ENCODE measurements around the gene NID2. TPM values are rescaled to one million over a fixed set of nuclear protein-coding genes. Genes with fewer than 3 reads are reported as not detected.
A peak's percentile ranks its signal among the peaks of the same experiment; 100 is the strongest.

NID2 gene
- total RNA-seq, 4 donors from 2014 or later = 8.6 to 16.5 (median 11.5) TPM

DNA sequence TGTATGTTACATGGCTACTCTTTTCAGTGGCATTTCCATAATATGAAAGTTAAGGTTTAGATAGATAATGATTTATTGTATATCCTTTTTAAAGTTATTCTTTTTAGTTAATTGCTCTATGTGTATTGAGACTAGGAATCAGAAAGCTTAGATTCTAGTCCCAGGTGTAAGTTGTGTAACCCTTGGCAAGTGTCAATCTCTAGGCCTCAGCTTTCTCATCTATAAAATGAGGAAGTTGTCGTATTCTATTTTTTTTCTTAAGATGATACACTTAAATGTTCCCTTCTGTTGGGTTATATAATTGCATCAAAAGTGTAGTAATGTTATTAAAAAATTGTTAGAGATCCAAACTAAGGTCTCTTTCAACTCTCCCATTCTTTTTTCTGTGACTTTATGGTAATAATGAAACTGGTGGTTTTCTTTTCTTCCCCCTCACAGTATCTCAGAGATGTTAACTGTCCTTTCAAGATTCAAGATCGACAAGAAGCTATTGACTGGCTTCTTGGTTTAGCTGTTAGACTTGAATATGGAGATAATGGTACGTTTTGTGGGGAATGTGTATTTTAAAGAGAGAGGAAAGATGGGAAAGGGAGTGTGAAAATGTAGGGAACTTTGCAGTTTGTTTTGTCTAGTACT is 75.5 kb downstream of the NID2 start:
- TF ChIP-seq, protein P1, sequence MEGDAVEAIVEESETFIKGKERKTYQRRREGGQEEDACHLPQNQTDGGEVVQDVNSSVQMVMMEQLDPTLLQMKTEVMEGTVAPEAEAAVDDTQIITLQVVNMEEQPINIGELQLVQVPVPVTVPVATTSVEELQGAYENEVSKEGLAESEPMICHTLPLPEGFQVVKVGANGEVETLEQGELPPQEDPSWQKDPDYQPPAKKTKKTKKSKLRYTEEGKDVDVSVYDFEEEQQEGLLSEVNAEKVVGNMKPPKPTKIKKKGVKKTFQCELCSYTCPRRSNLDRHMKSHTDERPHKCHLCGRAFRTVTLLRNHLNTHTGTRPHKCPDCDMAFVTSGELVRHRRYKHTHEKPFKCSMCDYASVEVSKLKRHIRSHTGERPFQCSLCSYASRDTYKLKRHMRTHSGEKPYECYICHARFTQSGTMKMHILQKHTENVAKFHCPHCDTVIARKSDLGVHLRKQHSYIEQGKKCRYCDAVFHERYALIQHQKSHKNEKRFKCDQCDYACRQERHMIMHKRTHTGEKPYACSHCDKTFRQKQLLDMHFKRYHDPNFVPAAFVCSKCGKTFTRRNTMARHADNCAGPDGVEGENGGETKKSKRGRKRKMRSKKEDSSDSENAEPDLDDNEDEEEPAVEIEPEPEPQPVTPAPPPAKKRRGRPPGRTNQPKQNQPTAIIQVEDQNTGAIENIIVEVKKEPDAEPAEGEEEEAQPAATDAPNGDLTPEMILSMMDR (IDR thresholded peaks at IDR 0.05) = no peak
- no peak for TF ChIP-seq POLR2A (IDR thresholded peaks at IDR 0.05)
- Histone ChIP-seq H3K9me3 (no peaks in the 10 kb centered on the region), H3K4me1 (peaks cover 0 to 12% (median 0%) of the 10 kb centered on the region in 4 donors), H3K27me3 (no peaks in the 10 kb centered on the region), H3K36me3 (peaks cover 0 to 41% (median 0%) of the 10 kb centered on the region in 3 donors), H3K4me3 (no peak overlapping the region), H3K27ac (no peak overlapping the region)
- DNase-seq = no peak

- H3K9me3 ChIP-seq = no peaks in the 10 kb centered on the region
- no peaks in the 10 kb centered on the region for H3K27me3 ChIP-seq
- DNase-seq = no peak
- H3K36me3 ChIP-seq = peaks cover 0 to 37% (median 0%) of the 10 kb centered on the region in 3 donors
- H3K27ac ChIP-seq = no peak overlapping the region
- H3K4me3 ChIP-seq = peak overlapping the region in 2 of 4 donors; percentile 74 to 99
- TF ChIP-seq, protein P1 (IDR thresholded peaks at IDR 0.05) = no peak
- TF ChIP-seq POLR2A (IDR thresholded peaks at IDR 0.05) = no peak
- peaks cover 0 to 12% (median 0%) of the 10 kb centered on the region in 4 donors for H3K4me1 ChIP-seq
These were observed 78.4 kb downstream of the NID2 start for GRCh38 chr14:51990488-51990887.

- H3K9me3 ChIP-seq = no peaks in the 10 kb centered on the region
- peak; percentile 66 to 87 for TF ChIP-seq POLR2A (IDR thresholded peaks at IDR 0.05)
- TF ChIP-seq, protein P1 (IDR thresholded peaks at IDR 0.05) = peak in 1 of 6 experiments; percentile 10
- peaks cover 0 to 12% (median 0%) of the 10 kb centered on the region in 4 donors for H3K4me1 ChIP-seq
- H3K4me3 ChIP-seq = peak within 1 kb of the TSS; percentile 74 to 99 (median 84)
- peaks cover 0 to 28% (median 0%) of the 10 kb centered on the region in 3 donors for H3K36me3 ChIP-seq
- H3K27me3 ChIP-seq = no peaks in the 10 kb centered on the region
- DNase-seq = peak; percentile 88 to 97 (median 96)
- H3K27ac ChIP-seq = peak within 1 kb of the TSS; percentile 81 to 93 (median 86)
These were observed 79.3 kb downstream of the NID2 start, which contains the start of gene RTRAF for GRCh38 chr14:51989293-51990234. RTRAF (plus strand) TSS chr14:51989546; CDS start chr14:51989640, 94 bp downstream.

- no peak for TF ChIP-seq POLR2A (IDR thresholded peaks at IDR 0.05)
- TF ChIP-seq, protein P1 (IDR thresholded peaks at IDR 0.05) = no peak
- Histone ChIP-seq H3K27ac (no peak overlapping the region), H3K4me1 (peaks cover 0 to 12% (median 0%) of the 10 kb centered on the region in 4 donors), H3K4me3 (no peak overlapping the region), H3K36me3 (peaks cover 0 to 20% (median 0%) of the 10 kb centered on the region in 3 donors), H3K9me3 (no peaks in the 10 kb centered on the region), H3K27me3 (no peaks in the 10 kb centered on the region)
- no peak for DNase-seq
These were observed 80.6 kb downstream of the NID2 start for GRCh38 chr14:51988221-51988620.

GRCh38 chr14:51981218-51981854 is 87.5 kb downstream of the NID2 start:
- no peaks in the 10 kb centered on the region for H3K36me3 ChIP-seq
- TF ChIP-seq, protein P1 (IDR thresholded peaks at IDR 0.05) = no peak
- TF ChIP-seq POLR2A (IDR thresholded peaks at IDR 0.05) = no peak
- H3K27me3 ChIP-seq = no peaks in the 10 kb centered on the region
- no peak overlapping the region for H3K4me3 ChIP-seq
- H3K9me3 ChIP-seq = no peaks in the 10 kb centered on the region
- H3K4me1 ChIP-seq = no peaks in the 10 kb centered on the region
- no peak for DNase-seq
- no peak overlapping the region for H3K27ac ChIP-seq
